AG04449 (cell line): ENCODE results near the gene C10orf143.

Experiments used
- CTCF ChIA-PET: fragments of 350-600 bp; formaldehyde crosslinking; extraction: SDS; loops from one replicate; lab custom pipeline; 2021; ENCODE audit warnings: antibody characterized with exemption; lab: Yijun Ruan, JAX
- POLR2A ChIA-PET: fragments of 400-600, 350-600 bp; formaldehyde crosslinking; extraction: SDS; loops from one replicate; lab custom pipeline; 2020; ENCODE audit warnings: antibody characterized with exemption, inconsistent platforms; lab: Yijun Ruan, JAX
- DNase-seq: peaks from one replicate; pipeline ENCODE4 v3.0.0-alpha.2; 2010; ENCODE audit warnings: low read depth, low spot score
- H3K4me3 ChIP-seq: 2 replicates; pipeline ENCODE4 v1.5.1; 2011; ENCODE audit warnings: low read depth, mild to moderate bottlenecking, control low read depth, low read length
- CTCF ChIP-seq: IDR thresholded peaks from one replicate; pipeline ENCODE4 v1.5.1; 2011; ENCODE audit warnings: mild to moderate bottlenecking, moderate library complexity, low read length, control low read depth, inconsistent platforms; ENCODE audit not compliant: insufficient read depth; ENCODE audit errors: missing control alignments

Gene C10orf143

GRCh38 chr10:130048081-130048480, 62.5 kb downstream of the C10orf143 start:
- TF ChIP-seq CTCF, result no peak
- POLR2A ChIA-PET, result no interaction called here
- CTCF ChIA-PET, result interaction anchor here (1.5 kb wide), 1 partner anchor 62 kb away, joined by 3 read pairs; no protein-coding TSS in a partner anchor
- DNase-seq, result no peak
- H3K4me3 ChIP-seq, result no peak overlapping the region

- ChIA-PET CTCF (no interaction called here), POLR2A (no interaction called here)
- no peak overlapping the region for H3K4me3 ChIP-seq
- no peak for TF ChIP-seq CTCF
- DNase-seq, result no peak
Measured at GRCh38 chr10:130047336-130047735, 63.3 kb downstream of the C10orf143 start.

GRCh38 chr10:130046591-130046990, 64.0 kb downstream of the C10orf143 start:
- no peak overlapping the region for H3K4me3 ChIP-seq
- no peak for TF ChIP-seq CTCF
- CTCF ChIA-PET, result no interaction called here
- POLR2A ChIA-PET, result no interaction called here
- DNase-seq, result no peak

- ChIA-PET CTCF (no interaction called here), POLR2A (no interaction called here)
- no peak for TF ChIP-seq CTCF
- DNase-seq, result no peak
- no peak overlapping the region for H3K4me3 ChIP-seq
Measured at GRCh38 chr10:130045801-130046321, 64.8 kb downstream of the C10orf143 start.

GRCh38 chr10:130045091-130045652, 65.5 kb downstream of the C10orf143 start:
- peak; percentile 33 for TF ChIP-seq CTCF
- CTCF ChIA-PET, result no interaction called here
- no peak overlapping the region for H3K4me3 ChIP-seq
- POLR2A ChIA-PET, result no interaction called here
- no peak for DNase-seq

GRCh38 chr10:130044067-130045061, 66.3 kb downstream of the C10orf143 start:
- POLR2A ChIA-PET, result no interaction called here
- no peak for DNase-seq
- H3K4me3 ChIP-seq, result no peak overlapping the region
- TF ChIP-seq CTCF, result no peak
- CTCF ChIA-PET, result no interaction called here
